Hepatocyte (in vitro differentiated cells): ENCODE data around the gene VAMP7.

Experiments used
- CTCF ChIP-seq: fragments of 200-600 bp; sonication (generic); IDR thresholded peaks from 2 replicates; pipeline ENCODE4 v1.5.1; 2016; ENCODE audit warnings: antibody characterized with exemption, mild to moderate bottlenecking; ENCODE audit not compliant: poor library complexity
- EZH2phosphoT487 ChIP-seq: fragments of 200-600 bp; sonication (generic); IDR thresholded peaks from one replicate; pipeline ENCODE4 v1.6.1; 2018; ENCODE audit warnings: antibody characterized with exemption, mild to moderate bottlenecking, low read depth, moderate library complexity; ENCODE audit not compliant: unreplicated experiment, severe bottlenecking

DNA sequence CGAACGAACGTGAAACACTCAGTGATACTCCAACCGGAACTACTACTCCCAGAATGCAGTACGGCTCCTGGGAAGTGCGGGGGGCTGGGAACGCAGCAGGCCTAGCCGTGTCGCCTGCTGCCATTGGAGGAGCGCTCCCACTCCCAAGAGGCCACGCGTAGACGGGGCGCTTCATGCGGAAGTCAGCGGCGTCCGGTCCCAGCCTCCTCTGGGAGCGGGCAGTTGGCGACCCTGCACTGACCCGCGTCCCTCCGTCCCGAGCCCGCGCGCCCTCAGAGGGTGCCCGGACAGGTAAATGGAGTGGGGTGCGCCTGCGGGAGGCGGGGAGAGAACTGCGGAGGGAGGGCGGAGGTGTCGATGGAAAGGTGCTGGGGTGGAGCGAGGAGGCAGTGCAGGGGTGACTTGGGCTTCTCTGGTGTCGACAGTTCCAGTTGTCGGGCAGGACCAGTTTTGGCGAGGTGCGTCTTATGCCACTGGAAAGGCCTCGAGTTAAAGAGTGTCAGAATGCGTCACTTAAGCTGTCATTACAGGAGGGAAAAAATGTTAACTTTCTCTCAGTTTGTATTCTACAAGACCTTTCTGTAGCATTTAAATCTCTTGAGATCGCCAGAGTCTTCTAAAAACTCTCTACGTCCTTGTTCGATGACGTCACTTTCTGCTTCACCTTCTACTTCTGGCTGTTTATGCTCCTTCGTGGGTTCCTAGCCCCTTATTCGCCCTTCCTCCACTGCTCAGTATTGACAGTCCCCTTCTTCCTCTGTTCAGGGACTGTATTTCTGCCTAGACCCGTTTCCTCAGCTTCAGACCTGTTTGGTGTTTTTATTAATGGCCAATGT, at the start of gene VAMP7:
- TF ChIP-seq CTCF: no peak
- TF ChIP-seq EZH2phosphoT487: no peak
